NCI-H446 treated with DMSO at 0.1 percent for 48 hours (cell line): ENCODE measurements around the gene ZNF433.
"Not testable (repeated sequence)": the region's sequence is repeated elsewhere in the genome, so short reads cannot be mapped to it uniquely, and the experiment has no call there.

Source experiments
- DNase-seq: peaks from one replicate; lab custom pipeline; 2025; lab: John Stamatoyannopoulos, UW

The ZNF433 gene

DNA sequence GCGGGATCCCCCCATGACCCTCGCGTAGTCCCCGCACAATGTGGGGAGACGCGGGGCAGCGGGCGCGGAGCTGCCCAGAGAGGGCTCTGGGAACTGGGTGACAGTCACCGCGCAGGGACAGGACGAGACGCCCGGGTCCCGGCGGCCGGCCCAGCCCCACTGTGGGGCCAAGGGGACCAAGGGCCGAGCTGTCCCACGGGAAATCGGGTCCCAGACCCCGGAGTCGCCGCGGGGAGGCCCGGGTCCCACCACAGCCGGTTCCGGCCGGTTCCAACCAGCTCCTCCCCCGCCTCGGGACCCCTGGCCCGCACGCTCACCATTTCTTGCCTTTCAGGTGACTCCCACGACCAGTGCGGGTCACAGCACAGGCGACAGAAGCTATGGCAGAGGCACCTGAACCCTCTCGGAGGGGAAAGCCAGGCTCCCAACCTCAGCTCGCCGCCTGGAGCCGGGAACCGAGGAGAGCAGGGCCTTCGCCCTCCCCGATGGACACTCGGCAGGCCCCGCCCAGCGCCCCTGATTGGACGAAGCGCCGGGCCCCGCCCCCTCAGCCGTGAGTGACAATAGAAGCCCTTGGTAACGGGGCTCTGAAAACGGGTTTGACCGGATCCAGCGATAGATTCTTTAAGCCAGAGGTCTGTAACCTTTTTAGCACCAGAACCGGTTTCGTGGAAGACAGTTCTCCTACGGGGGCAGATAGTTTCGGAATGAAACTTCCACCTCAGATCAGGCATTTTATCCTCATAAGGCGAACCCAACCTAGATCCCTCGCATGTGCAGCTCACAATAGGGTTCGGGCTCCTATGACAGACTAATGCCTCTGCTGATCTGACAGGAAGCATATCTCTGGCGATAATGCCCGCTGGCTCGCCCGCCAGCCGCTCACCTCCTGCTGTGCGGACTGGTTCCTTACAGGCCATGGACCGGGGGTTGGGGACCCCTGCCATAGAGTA, at the start of gene ZNF433:
ZNF433 (minus strand) TSS at position 460 of the 953 bp plus-strand sequence; CDS start at position 320, 140 bp downstream.
- DNase-seq: peak; percentile 32

DNA sequence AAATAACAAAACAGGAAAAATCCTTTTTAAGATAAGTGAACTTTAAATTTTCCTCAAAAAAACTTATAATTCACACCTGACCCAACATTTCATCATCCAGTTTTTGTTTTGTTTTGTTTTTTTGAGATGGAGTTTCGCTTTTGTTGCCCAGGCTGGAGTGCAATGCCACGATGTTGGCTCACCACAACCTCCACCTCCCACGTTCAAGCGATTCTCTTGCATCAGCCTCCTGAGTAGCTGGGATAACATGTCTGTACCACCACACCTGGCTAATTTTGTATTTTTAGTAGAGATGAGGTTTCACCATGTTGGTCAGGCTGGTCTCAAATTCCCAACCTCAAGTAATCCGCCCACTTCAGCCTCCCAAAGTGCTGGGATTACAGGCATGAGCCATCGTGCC, 47.9 kb upstream of the ZNF433 start:
- not testable (repeated sequence) for DNase-seq

DNA sequence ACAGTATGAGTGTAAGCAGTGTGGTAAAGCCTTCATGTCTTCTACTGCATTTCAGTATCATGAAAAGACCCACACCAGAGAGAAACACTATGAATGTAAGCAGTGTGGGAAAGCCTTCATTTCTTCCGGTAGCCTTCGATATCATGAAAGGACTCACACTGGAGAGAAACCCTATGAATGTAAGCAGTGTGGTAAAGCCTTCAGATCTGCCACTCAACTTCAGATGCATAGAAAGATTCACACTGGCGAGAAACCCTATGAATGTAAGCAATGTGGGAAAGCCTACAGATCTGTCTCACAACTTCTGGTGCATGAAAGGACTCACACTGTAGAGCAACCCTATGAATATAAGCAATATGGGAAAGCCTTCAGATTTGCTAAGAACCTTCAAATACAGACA, 41.9 kb upstream of the ZNF433 start:
- no peak for DNase-seq

DNA sequence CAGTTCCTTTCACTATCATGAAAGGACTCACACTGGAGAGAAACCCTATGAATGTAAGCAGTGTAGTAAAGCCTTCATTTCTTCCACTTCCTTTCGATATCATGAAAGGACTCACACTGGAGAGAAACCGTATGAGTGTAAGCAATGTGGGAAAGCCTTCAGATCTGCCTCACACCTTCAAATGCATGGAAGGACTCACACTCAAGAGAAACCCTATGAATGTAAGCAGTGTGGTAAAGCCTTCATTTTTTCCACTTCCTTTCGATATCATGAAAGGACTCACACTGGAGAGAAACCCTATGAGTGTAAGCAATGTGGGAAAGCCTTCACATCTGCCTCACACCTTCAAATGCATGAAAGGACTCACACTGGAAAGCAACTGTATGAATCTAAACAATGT, 40.9 kb upstream of the ZNF433 start:
- DNase-seq: not testable (repeated sequence)

DNA sequence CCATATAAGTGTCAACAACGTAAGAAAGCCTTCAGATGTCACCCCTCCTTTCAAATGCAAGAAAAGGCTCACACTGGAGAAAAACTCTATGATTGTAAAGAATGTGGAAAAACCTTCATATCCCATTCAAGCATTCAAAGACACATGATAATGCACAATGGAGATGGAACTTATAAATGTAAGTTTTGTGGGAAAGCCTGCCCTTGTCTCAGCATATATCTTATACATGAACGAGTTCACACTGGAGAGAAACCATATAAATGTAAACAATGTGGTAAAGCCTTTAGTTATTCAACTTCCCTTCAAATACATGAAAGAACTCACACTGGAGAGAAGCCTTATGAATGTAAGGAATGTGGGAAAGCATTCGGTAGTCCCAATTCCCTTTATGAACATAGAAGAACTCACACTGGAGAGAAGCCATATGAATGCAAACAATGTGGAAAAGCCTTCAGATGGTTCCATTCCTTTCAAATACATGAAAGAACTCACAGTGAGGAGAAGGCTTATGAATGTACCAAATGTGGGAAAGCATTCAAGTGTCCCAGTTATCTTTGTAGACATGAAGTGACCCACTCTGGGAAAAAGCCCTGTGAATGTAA, 40.2 kb upstream of the ZNF433 start:
- DNase-seq: no peak

DNA sequence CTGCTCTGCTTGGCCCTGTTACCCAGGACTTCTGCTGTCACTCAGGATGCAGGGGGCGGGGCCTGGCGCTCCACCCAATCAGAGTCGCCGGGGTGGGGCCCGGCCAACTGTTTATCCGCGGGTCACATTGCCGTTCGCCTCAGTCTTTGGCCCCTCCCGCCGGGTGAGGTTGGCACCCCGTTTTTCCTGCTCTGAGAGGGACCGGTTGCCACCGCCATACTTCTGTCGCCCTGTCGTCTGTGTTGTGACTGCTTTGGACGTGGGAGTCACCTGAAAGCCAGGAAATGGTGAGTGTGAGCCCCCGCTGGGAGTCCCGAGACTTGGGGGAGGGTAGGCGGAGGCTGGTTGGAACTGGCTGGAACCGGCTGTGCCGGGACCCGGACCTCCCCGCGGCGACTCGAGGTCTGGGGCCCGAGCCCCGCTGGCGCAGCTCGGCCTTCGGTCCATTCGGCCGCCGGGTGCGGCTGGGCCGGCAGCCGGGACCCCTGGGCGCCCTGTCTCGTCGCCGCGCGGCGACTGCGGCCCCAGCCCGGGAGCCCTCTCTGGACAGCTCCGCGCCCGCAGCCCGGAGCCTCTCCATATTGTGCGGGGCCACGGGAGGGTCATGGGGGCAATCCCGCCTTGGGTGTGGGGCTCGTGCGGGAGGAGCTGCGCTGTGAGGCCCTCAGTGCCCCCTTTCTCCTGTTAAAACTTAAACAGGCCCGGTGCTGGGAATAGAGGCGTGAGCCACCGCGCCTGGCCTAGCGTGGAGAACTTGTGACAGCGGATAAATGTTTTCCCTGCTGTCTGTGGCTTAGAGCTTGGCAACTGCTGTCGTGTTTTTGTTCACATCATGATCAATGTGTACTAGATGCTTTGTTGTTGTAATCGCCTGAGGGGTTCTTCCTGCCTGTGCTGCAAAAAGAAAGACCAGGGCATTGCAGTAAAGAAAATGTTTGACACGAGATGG, 29.4 kb upstream of the ZNF433 start, which contains the start of gene ZNF844:
ZNF844 (plus strand) TSS at position 142 of the 949 bp plus-strand sequence; CDS start at position 285, 143 bp downstream.
- no peak for DNase-seq

DNA sequence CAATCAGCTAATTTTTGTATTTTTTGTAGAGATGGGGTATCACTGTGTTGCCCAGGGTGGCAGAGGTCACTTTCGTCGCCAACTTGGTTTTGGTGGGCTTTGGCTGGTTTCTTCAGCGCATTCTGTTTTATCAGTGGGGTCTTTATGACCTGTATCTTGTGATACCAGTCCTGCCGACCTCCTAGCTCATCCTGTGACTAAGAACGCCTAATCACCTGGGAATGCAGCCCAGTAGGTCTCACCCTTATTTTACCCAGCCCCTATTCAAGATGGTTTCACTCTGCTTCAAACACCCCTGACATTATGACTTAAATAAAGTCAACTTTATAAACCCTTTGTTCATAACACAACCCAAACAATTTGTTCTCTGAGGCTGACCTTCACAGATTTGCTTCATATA, 20.3 kb upstream of the ZNF433 start:
- no peak for DNase-seq

DNA sequence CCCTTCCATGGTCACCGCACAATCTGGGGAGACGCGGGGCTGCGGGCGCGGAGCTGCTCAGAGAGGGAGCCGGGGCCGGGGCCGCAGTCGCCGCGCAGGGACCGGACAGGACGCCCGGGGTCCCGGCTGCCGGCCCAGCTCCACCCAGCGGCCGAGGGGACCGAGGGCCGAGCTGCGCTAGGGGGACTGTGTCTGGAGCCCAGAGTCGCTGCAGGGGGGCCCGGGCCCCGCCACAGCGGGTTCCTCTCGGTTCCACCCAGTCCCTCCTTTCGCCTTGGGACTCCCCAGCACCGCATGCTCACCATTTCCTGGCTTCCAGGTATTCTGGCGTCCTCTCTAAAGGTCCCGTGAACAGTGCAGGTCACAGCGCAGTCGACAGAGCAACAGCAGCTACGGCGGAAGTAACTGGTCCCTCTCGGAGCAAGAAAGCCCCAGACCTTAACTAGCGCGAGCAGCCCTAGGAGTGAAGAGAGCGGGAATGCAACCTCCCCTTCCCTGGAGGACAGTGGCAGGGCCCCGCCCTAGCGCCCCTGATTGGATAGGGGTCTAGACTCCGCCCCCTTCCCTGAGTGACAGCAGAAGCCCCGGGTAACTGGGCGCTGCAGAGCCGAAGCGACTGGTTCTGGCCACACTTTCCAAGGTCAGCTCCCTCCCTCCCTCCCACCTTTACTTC, 17.2 kb upstream of the ZNF433 start, which contains the start of gene ZNF878:
ZNF878 (minus strand) TSS at position 465 of the 673 bp plus-strand sequence; CDS start at position 305, 160 bp downstream.
- peak; percentile 38 for DNase-seq

DNA sequence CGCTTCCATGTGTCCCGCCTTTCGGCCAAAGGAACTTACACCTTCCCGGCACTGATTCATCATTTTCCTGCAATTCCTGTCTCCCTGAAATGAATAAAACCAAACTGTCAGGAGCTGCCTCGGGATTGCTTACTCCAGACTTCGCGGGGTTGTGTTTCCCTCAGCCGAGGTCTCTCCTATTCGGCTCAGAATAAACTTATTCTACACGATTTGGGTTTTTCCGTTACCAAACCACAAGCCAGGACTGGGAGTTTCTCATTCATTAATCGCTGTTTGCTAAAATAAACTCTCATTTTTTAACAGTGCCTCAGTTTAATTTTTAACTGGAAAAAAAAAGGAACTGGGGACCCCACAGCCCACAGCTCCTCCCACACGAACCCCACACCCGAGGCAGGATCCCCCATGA, 16.6 kb upstream of the ZNF433 start:
- DNase-seq: no peak

DNA sequence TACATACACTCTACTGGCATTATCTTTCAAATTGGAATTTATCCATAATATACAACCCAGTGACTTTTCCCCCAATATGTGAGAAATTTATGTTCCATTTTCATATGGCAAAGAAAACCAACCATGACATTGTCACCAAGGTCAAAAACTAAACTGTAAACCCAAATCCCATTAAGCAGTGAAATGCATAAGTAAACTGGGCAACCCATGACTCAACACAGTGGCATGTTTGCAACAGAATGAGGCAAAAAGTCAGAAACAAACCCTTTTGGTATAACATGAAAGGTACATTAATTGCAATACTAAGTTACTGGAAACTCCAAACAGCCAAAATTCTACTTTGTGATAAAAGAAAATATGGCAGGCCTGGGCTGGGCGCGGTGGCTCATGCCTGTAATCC, 12.4 kb upstream of the ZNF433 start:
- DNase-seq: no peak

DNA sequence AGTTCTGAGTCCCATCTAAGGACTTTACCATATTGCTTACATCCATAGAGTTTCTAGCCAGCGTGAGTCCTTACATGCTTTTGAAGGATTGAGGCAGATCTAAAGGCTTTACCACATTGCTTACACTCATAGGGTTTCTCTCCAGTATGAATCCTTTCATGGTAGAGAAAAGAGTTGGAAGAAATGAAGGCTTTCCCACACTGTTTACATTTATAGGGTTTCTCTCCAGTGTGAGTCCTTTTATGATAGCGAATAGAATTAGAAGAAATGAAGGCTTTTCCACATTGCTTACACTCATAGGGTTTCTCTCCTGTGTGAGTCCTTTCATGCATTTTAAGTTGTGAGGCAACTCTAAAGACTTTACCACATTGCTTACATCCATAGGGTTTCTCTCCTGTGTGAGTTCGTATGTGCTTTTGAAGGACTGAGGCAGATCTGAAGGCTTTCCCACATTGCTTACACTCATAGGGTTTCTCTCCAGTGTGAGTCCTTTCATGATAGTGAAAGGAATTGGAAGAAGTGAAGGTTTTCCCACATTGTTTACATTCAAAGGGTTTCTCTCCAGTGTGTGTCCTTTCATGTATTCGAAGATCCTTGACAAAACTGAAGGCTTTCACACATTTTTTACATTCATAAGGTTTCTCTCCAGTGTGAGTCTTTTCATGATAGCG, 8.4 kb upstream of the ZNF433 start:
- no peak for DNase-seq

DNA sequence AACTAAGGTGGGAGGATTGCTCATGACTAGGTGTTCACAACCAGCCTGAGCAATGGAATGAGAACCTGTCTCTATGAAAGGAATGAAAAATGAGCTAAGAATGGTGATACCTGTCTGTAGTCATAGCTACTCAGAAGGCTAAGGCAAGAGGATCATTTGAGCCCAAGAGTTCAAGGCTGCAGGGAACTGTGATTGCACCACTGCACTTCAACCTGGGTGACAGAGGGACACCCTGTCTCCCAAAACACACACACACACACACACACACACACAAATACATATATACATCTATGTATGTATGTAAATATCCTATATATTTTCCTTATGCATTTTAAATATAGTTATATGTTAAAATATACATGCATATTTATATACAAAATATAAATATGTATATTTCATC, 7.4 kb upstream of the ZNF433 start:
- DNase-seq: no peak

DNA sequence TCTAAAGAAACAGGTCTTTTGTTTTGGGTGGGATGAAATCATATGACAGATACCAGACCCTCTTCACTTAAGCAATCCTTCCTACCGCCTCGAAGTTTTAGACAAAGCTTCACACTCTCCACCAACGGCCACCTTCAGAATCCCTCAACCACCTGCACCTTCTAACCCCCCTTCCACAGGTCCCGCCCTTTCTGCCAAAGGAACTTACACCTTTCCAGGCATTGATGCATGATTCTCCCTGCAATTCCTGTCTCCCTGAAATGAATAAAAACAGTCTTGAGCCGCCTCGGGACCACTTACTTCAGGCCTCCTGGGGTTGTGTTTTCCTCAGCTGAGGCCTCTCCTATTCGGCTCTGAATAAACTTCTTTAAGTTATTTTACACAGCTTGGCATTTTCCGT, 859 bp downstream of the ZNF433 start:
- no peak for DNase-seq

DNA sequence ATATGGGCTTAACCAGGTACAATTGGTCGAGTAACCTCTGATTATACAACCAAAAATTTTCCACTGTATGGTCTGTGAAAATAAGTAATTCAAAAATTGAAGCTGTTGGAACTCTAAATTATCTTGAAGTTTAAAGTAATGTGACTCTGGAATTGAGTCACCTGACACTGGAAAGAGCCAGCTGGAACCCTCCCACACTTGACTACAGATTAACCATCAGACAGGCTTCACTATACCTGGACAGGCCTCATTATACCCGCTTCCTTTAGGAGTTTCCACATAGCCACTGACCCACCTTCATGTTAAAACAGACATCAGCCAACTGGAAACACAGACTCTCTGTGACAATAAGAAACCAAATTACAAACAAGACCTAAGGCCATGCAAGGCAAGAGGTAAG, 1.3 kb downstream of the ZNF433 start:
- DNase-seq: no peak

DNA sequence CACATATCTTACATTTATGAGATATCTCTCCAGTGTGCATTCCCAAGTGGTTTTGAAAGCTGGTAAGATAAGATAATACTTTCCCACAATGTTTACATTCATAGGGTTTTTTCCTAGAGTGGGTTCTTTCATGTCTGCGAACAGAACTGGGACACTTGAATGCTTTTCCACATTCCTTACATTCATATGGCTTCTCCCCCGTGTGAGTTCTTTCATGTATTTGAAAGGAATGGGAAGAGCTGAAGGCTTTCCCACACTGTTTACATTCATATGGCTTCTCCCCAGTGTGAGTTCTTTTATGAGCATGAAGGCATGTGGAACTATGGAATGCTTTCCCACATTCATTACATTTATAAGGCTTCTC, 19.7 kb downstream of the ZNF433 start:
- no peak for DNase-seq

DNA sequence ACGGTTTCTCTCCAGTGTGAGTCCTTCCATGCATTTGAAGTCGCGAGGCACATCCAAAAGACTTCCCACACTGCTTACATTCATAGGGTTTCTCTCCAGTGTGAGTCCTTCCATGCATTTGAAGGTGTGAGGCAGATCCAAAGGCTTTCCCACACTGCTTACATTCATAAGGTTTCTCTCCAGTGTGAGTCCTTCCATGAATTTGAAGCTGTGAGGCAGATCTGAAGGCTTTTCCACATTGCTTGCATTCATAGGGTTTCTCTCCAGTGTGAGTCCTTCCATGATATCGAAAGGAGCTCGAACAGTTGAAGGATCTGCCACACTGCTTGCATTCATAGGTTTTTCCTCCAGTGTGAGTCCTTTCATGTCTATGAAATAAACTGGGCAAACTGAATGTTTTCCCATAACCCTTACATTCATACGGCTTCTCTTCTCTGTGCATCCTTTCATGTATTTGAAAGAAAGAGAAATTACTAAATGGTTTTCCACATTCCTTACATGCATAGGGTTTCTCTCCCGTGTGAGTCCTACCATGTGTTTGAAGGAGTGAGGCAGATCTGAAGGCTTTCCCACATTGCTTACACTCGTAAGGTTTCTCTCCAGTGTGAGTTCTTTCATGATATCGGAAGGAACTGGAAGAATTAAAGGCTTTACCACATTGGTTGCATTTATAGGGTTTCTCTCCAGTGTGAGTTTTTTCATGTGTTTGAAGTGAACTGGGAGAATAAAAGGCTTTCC, 20.3 kb downstream of the ZNF433 start:
- no peak for DNase-seq

DNA sequence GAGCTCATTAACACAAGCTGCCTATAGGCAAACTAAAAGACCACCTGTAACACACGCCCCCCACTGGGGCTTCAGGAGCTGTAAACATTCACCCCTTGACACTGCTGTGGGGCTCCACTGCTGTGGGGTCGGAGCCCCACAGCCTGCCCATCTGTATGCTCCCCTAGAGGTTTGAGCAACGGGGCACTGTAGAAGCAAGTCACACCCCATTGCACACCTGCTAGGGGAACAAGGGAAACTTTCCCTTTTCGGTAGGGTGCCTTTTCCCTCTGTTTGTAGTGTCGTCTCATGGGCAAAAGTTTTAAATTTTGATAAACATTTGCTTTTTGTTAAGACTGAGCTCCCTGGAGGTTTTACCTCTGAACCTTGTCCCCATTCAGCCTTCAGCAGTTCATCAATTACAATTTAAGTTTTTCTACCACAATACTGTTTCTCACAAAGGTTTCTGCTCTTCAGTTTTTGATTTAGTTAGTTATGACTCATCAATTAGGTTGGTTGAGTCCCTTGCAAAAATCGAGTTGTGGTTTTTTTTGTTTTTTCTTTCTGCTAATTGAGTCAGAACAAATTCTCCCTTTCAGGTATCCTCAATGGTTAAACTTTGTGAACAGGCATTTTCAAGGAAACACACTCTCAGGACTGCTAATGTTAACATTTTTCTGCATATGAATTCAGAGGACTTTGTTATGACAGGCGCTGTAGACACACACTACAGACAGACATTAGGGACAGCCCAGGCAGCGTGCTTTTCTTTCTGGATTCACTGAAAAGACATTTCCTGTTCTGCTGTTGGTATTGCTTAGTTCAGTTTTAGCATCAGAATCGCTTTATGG, 35.1 kb downstream of the ZNF433 start:
- no peak for DNase-seq

DNA sequence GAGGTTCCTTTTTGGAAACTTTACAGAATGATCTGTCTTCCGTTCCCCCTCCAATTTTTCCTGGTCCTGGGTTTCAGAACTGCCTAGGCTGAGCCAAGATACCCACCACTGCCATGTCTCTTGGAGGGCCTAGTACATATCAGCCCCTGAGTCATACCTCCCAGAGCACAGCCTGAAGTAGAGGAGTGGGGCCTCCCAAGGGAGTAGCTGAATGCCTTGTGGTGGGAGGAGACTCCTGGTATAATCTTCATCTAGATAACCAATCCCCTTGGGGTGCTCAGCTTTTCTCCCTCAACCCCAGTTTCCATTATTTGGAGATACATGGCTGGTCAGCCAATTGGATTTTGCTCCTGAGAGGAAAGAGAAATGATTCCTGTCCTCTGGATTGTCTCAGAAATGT, 40.3 kb downstream of the ZNF433 start:
- DNase-seq: no peak

DNA sequence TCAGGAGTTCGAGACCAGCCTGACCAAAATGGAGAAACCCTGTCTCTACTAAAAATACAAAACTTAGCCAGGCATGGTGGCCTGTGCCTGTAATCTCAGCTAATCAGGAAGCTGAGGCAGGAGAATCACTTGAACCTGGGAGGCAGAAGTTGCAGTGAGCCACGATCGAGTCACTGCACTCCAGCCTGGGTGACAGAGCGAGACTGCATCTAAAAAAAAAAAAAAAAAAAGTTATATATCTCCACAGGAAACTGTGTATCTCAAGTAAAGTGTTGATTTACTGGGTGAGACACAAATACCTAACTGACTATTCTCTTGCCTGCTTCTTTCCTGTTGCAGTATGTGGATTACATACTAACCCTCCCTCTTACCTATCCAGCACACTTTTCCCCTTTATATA, 43.6 kb downstream of the ZNF433 start:
- DNase-seq: not testable (repeated sequence)
